Smooth muscle cell (in vitro differentiated cells): ENCODE results near the gene TLNRD1. TPM values are rescaled to one million over a fixed set of nuclear protein-coding genes. Genes with fewer than 3 reads are reported as not detected.

ENCODE experiments used
- DNase-seq: peaks from one replicate; lab custom pipeline; 2025; ENCODE audit not compliant: unreplicated experiment; lab: John Stamatoyannopoulos, UW
- H2AFZ ChIP-seq: fragments of 200-600 bp; sonication (generic); 2 replicates; pipeline ENCODE4 v1.6.0; 2016; ENCODE audit warnings: antibody characterized with exemption, low read depth, mild to moderate bottlenecking
- H3F3A ChIP-seq: fragments of 200-600 bp; sonication (generic); 2 replicates; pipeline ENCODE4 v1.6.0; 2017; ENCODE audit warnings: antibody characterized with exemption, low read depth
- H3K27ac ChIP-seq: fragments of 200-600 bp; sonication (generic); 2 replicates; pipeline ENCODE4 v1.5.1; 2016; ENCODE audit warnings: low read depth, mild to moderate bottlenecking
- H3K27me3 ChIP-seq: fragments of 200-600 bp; sonication (generic); 2 replicates; pipeline ENCODE4 v1.6.1; 2016; ENCODE audit warnings: low read depth, mild to moderate bottlenecking
- H3K36me3 ChIP-seq: fragments of 200-600 bp; sonication (generic); 2 replicates; pipeline ENCODE4 v1.5.1; 2016; ENCODE audit warnings: low read depth
- H3K4me1 ChIP-seq: fragments of 200-600 bp; sonication (generic); 2 replicates; pipeline ENCODE4 v1.5.1; 2016; ENCODE audit warnings: low read depth
- H3K4me2 ChIP-seq: fragments of 200-600 bp; sonication (generic); 2 replicates; pipeline ENCODE4 v1.6.0; 2016; ENCODE audit warnings: mild to moderate bottlenecking
- H3K4me3 ChIP-seq: fragments of 200-600 bp; sonication (generic); 2 replicates; pipeline ENCODE4 v1.5.1; 2016; ENCODE audit warnings: mild to moderate bottlenecking
- H3K79me2 ChIP-seq: fragments of 200-600 bp; sonication (generic); 2 replicates; pipeline ENCODE4 v1.6.0; 2016; ENCODE audit warnings: low read depth, mild to moderate bottlenecking
- H3K9ac ChIP-seq: fragments of 200-600 bp; sonication (generic); 2 replicates; pipeline ENCODE4 v1.6.0; 2016; ENCODE audit warnings: low read depth
- H3K9me3 ChIP-seq: fragments of 200-600 bp; sonication (generic); replicated peaks from 2 replicates; pipeline ENCODE4 v1.5.1; 2016; ENCODE audit warnings: low read depth
- H4K20me1 ChIP-seq: fragments of 200-600 bp; sonication (generic); 2 replicates; pipeline ENCODE4 v1.6.0; 2016; ENCODE audit warnings: low read depth
- WGBS: methylation state at CpG from one replicate; pipeline ENCODE4 v1.1.7; 2016; ENCODE audit warnings: low lambda C conversion rate; 5-methylcytosine and 5-hydroxymethylcytosine counted together
- polyA plus RNA-seq: library from polyadenylated mRNA; unstranded; fragments of >200 nt; fragmentation: Nextera tagmentation; extraction: Ambion mirVana; gene quantifications from 2 replicates; pipeline ENCODE4 v1.2.1, GENCODE V29; 2016
- total RNA-seq: library from RNA; depleted of rRNA; stranded (reverse); fragments of >200 nt; gene quantifications from 2 replicates; pipeline ENCODE4 v1.2.3, GENCODE V29; 2014
- TF ChIP-seq, protein P1 (sequence below): fragments of 200-600 bp; sonication (generic); IDR thresholded peaks from 2 replicates; pipeline ENCODE4 v1.5.1; 2017; ENCODE audit warnings: borderline replicate concordance, mild to moderate bottlenecking, antibody characterized with exemption; ENCODE audit not compliant: insufficient read depth, poor library complexity, severe bottlenecking

Gene TLNRD1
- total and polyA plus RNA-seq, 2 experiments from 2014 or later: 11.3 to 14.1 TPM

DNA sequence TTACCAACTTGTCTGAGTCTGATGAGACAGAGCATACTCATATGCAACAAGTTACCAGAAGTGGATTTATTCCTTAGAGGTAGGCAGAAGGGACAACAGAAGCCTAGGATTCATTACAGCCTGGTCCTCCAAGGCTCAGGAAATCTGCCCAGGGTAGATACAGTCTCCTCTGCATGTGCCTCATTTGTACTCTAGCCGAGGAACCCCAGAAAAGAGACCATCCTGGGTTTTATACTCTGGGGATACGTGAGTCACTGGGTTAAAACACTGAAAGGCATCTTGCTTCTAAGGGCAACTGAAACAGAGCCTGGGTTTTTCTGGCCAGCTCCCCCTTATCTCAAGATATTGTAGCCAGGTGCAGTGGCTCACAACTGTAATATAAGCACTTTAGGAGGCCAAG lies 45.6 kb downstream of the TLNRD1 start:
- Histone ChIP-seq H3K27me3 (no peaks in the 10 kb centered on the region), H3K79me2 (no peaks in the 10 kb centered on the region), H3K36me3 (no peaks in the 10 kb centered on the region), H3K9ac (no peak overlapping the region), H3K4me3 (no peak overlapping the region), H3K4me2 (no peak overlapping the region), H3K27ac (no peak overlapping the region), H2AFZ (no peak overlapping the region), H3K9me3 (no peaks in the 10 kb centered on the region), H3K4me1 (no peaks in the 10 kb centered on the region), H4K20me1 (no peaks in the 10 kb centered on the region), H3F3A (no peaks in the 10 kb centered on the region)
- no peak for DNase-seq
- 95% methylated on average over 2 of the region's 2 CpGs for WGBS
- TF ChIP-seq, protein P1, sequence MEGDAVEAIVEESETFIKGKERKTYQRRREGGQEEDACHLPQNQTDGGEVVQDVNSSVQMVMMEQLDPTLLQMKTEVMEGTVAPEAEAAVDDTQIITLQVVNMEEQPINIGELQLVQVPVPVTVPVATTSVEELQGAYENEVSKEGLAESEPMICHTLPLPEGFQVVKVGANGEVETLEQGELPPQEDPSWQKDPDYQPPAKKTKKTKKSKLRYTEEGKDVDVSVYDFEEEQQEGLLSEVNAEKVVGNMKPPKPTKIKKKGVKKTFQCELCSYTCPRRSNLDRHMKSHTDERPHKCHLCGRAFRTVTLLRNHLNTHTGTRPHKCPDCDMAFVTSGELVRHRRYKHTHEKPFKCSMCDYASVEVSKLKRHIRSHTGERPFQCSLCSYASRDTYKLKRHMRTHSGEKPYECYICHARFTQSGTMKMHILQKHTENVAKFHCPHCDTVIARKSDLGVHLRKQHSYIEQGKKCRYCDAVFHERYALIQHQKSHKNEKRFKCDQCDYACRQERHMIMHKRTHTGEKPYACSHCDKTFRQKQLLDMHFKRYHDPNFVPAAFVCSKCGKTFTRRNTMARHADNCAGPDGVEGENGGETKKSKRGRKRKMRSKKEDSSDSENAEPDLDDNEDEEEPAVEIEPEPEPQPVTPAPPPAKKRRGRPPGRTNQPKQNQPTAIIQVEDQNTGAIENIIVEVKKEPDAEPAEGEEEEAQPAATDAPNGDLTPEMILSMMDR: no peak

DNA sequence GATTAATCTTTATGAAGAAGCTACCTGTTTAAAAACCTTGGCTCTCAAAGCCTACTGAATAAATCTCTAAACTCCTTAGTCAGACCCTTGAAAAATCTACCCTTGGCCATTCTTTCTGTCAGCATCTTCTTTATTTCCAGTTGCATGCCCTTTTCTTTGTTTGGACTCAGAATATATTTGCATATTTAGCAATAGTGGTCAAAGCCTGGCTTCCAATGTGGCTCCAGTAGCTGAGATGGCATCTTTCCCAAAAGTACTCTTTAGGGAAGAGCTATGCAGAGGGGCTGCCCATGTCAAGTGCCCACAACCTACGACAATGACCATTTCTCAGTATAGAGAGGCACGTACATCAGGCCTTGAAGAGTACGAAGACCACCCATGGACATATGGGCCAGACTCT lies 47.2 kb downstream of the TLNRD1 start:
- H3K27me3 ChIP-seq: no peaks in the 10 kb centered on the region
- 97% methylated on average over 3 of the region's 3 CpGs for WGBS
- no peak overlapping the region for H2AFZ ChIP-seq
- H3K9ac ChIP-seq: no peak overlapping the region
- no peaks in the 10 kb centered on the region for H4K20me1 ChIP-seq
- no peak overlapping the region for H3K4me3 ChIP-seq
- H3K9me3 ChIP-seq: no peaks in the 10 kb centered on the region
- H3F3A ChIP-seq: no peaks in the 10 kb centered on the region
- TF ChIP-seq, protein P1: no peak
- no peak overlapping the region for H3K4me2 ChIP-seq
- no peak overlapping the region for H3K27ac ChIP-seq
- no peaks in the 10 kb centered on the region for H3K36me3 ChIP-seq
- DNase-seq: no peak
- H3K79me2 ChIP-seq: no peaks in the 10 kb centered on the region
- H3K4me1 ChIP-seq: no peaks in the 10 kb centered on the region

DNA sequence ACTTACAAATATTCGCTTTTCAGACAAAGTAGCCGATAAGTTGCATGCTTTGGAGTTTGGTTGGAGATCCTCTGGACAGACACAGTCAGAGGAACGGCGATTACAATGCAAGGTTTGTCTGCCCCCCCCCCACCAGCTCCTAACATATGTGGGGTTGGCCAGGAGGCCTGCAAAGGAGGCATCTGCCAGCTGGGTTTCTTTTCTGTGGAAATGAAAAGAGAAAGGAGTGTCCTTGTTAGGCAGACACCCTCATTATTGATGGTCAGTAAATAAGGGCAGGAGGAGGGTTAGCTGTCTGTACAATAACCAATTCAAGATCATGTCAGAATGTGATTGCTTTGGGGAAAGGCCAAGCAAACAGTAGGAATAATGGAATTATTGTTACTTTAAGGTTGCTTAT lies 49.1 kb downstream of the TLNRD1 start:
- WGBS: 90% methylated on average over 4 of the region's 4 CpGs
- DNase-seq: no peak
- Histone ChIP-seq H2AFZ (no peak overlapping the region), H3K4me3 (no peak overlapping the region), H3F3A (no peaks in the 10 kb centered on the region), H3K4me1 (no peaks in the 10 kb centered on the region), H3K9me3 (no peaks in the 10 kb centered on the region), H3K4me2 (no peak overlapping the region), H3K9ac (no peak overlapping the region), H4K20me1 (no peaks in the 10 kb centered on the region), H3K27me3 (no peaks in the 10 kb centered on the region), H3K36me3 (no peaks in the 10 kb centered on the region), H3K79me2 (no peaks in the 10 kb centered on the region), H3K27ac (no peak overlapping the region)
- TF ChIP-seq, protein P1: no peak

DNA sequence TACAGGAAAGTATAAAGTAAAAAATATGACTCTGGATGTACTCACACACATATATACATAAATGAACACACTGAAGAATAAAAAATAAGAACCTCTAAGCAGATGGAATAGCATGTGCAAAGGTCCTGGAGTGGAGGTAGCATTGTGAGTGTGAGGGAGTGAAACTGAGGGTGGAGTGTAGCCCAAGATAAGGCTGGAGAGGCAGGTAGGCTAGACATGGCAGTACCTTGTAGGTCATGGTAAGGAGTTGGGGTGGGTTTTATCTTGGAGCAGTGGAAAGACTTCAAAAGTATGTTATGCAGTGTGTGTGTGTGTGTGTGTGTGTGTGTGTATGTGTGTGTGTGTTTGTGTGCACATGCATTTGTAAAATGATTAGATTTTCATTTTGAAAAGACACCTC lies 49.5 kb downstream of the TLNRD1 start:
- DNase-seq: no peak
- Histone ChIP-seq H3K9me3 (no peaks in the 10 kb centered on the region), H3K36me3 (no peaks in the 10 kb centered on the region), H3K79me2 (no peaks in the 10 kb centered on the region), H3K27me3 (no peaks in the 10 kb centered on the region), H3F3A (no peaks in the 10 kb centered on the region), H3K4me2 (no peak overlapping the region), H3K27ac (no peak overlapping the region), H3K9ac (no peak overlapping the region), H3K4me3 (no peak overlapping the region), H2AFZ (no peak overlapping the region), H3K4me1 (no peaks in the 10 kb centered on the region), H4K20me1 (no peaks in the 10 kb centered on the region)
- TF ChIP-seq, protein P1: no peak
